Measurements from ENCODE around the gene DNAI4. TPM values are rescaled to one million over a fixed set of nuclear protein-coding genes. Genes with fewer than 3 reads are reported as not detected.

DNAI4 gene
- polyA plus RNA-seq, 1 donor (not counting 4 experiments of a cell fraction or from before 2014, with no cell fraction given): 4.1 TPM

- Histone ChIP-seq H4K20me1 (ENCODE audit: control insufficient read depth, extremely low read depth, insufficient read depth, low read length) (no peaks in the 10 kb centered on the region), H3K4me1 (ENCODE audit: control insufficient read depth, extremely low read depth, insufficient read depth, low read length) (no peaks in the 10 kb centered on the region), H3K27ac (ENCODE audit: control insufficient read depth, insufficient read depth, low read length) (no peak overlapping the region), H3K36me3 (ENCODE audit: control insufficient read depth in 2 of 2, extremely low read depth in 1 of 2, insufficient read depth in 2 of 2, low read length in 2 of 2) (no peaks in the 10 kb centered on the region), H3K9me1 (ENCODE audit: control insufficient read depth, extremely low read depth, insufficient read depth, low read length) (no peaks in the 10 kb centered on the region), H2AFZ (ENCODE audit: control insufficient read depth, low read length) (no peak overlapping the region), H3K27me3 (ENCODE audit: control insufficient read depth, extremely low read depth, insufficient read depth, low read length) (no peaks in the 10 kb centered on the region), H3K9ac (ENCODE audit: control insufficient read depth, extremely low read depth, insufficient read depth, low read length) (no peak overlapping the region), H3K4me2 (ENCODE audit: control insufficient read depth, extremely low read depth, insufficient read depth, low read depth, low read length) (no peak overlapping the region), H3K4me3 (ENCODE audit: control insufficient read depth in 2 of 3, extremely low read depth in 1 of 3, insufficient read depth in 2 of 3, low read depth in 1 of 3, low read length in 3 of 3) (no peak overlapping the region), H3K79me2 (ENCODE audit: control insufficient read depth, insufficient read depth, low read length) (no peaks in the 10 kb centered on the region), H3K9me3 (ENCODE audit: control insufficient read depth, low read depth, low read length) (no peaks in the 10 kb centered on the region)
- no peak for FAIRE-seq
- dilution Hi-C loops (cut with MboI; ENCODE audit: extremely low pct_ligation_motif_present, low sequenced_read_pairs): no loop called here
- no peak for TF ChIP-seq CTCF (optimal IDR thresholded peaks at IDR 0.05 in 1 of 3, IDR thresholded peaks at IDR 0.05 in 1 of 3, conservative IDR thresholded peaks at IDR 0.05 in 1 of 3; ENCODE audit: extremely low read depth in 1 of 3, insufficient read depth in 2 of 3, low read length in 3 of 3)
- no peak for TF ChIP-seq EZH2 (IDR thresholded peaks at IDR 0.05; ENCODE audit: low read length)
- DNase-seq (ENCODE audit: low read depth, low spot score): no peak
Observed at GRCh38 chr1:66840929-66841328, 83.7 kb downstream of the DNAI4 start.

DNA sequence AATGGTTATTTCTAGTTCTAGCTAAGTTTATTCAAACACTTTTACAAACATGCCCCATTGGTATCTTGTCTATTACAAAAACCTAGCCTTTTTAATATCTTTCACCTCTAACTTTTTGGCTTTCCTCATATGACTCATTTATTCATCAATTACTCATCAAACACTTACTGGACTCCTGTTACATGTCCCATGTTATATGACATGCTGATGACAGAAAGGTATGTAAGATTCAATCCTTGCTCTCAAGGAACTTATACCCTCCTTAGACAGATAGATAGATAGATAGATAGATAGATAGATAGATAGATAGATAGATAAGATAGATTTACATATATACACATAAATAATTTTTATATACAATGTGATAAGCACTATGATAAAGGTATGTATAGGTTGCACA, 89.7 kb downstream of the DNAI4 start:
- Histone ChIP-seq H3K36me3 (ENCODE audit: control insufficient read depth in 2 of 2, extremely low read depth in 1 of 2, insufficient read depth in 2 of 2, low read length in 2 of 2) (no peaks in the 10 kb centered on the region), H3K9me3 (ENCODE audit: control insufficient read depth, low read depth, low read length) (no peaks in the 10 kb centered on the region), H3K4me3 (ENCODE audit: control insufficient read depth in 2 of 3, extremely low read depth in 1 of 3, insufficient read depth in 2 of 3, low read depth in 1 of 3, low read length in 3 of 3) (no peak overlapping the region), H3K4me2 (ENCODE audit: control insufficient read depth, extremely low read depth, insufficient read depth, low read depth, low read length) (no peak overlapping the region), H4K20me1 (ENCODE audit: control insufficient read depth, extremely low read depth, insufficient read depth, low read length) (no peaks in the 10 kb centered on the region), H3K27ac (ENCODE audit: control insufficient read depth, insufficient read depth, low read length) (no peak overlapping the region), H3K79me2 (ENCODE audit: control insufficient read depth, insufficient read depth, low read length) (no peaks in the 10 kb centered on the region), H3K9ac (ENCODE audit: control insufficient read depth, extremely low read depth, insufficient read depth, low read length) (no peak overlapping the region), H3K4me1 (ENCODE audit: control insufficient read depth, extremely low read depth, insufficient read depth, low read length) (peaks cover 7% of the 10 kb centered on the region), H2AFZ (ENCODE audit: control insufficient read depth, low read length) (no peak overlapping the region), H3K9me1 (ENCODE audit: control insufficient read depth, extremely low read depth, insufficient read depth, low read length) (no peaks in the 10 kb centered on the region), H3K27me3 (ENCODE audit: control insufficient read depth, extremely low read depth, insufficient read depth, low read length) (no peaks in the 10 kb centered on the region)
- TF ChIP-seq CTCF (optimal IDR thresholded peaks at IDR 0.05 in 1 of 3, IDR thresholded peaks at IDR 0.05 in 1 of 3, conservative IDR thresholded peaks at IDR 0.05 in 1 of 3; ENCODE audit: extremely low read depth in 1 of 3, insufficient read depth in 2 of 3, low read length in 3 of 3) (no peak), EZH2 (IDR thresholded peaks at IDR 0.05; ENCODE audit: low read length) (no peak)
- dilution Hi-C loops (cut with MboI; ENCODE audit: extremely low pct_ligation_motif_present, low sequenced_read_pairs): no loop called here
- no peak for DNase-seq (ENCODE audit: low read depth, low spot score)
- no peak for FAIRE-seq
